Islet of Langerhans (tissue), 1 donor: ENCODE data around the gene RFPL3.
"Not testable (repeated sequence)": the region's sequence is repeated elsewhere in the genome, so short reads cannot be mapped to it uniquely, and the experiment has no call there.

ENCODE experiments used
- FAIRE-seq: peaks from one replicate; lab custom pipeline; 2011; peaks lifted over from hg19 to GRCh38; lab: Jason Lieb, UNC

The RFPL3 gene

GRCh38 chr22:32353840-32354239 lies 3.8 kb upstream of the RFPL3 start:
- FAIRE-seq, result no peak

- FAIRE-seq, result no peak
Measured at GRCh38 chr22:32354360-32355351, 3.0 kb upstream of the RFPL3 start.

GRCh38 chr22:32355760-32356159 lies 1.9 kb upstream of the RFPL3 start:
- FAIRE-seq, result no peak

GRCh38 chr22:32360096-32360495 lies 2.4 kb downstream of the RFPL3 start:
- not testable (repeated sequence) for FAIRE-seq

GRCh38 chr22:32361257-32361656 lies 3.6 kb downstream of the RFPL3 start:
- no peak for FAIRE-seq

GRCh38 chr22:32364210-32364609 lies 6.5 kb downstream of the RFPL3 start:
- FAIRE-seq, result no peak

GRCh38 chr22:32375678-32376450 lies 18.2 kb downstream of the RFPL3 start:
- no peak for FAIRE-seq

- FAIRE-seq, result no peak
Measured at GRCh38 chr22:32376681-32377080, 19.0 kb downstream of the RFPL3 start.

- FAIRE-seq, result no peak
Measured at GRCh38 chr22:32378707-32379272, 21.1 kb downstream of the RFPL3 start.

- no peak for FAIRE-seq
Measured at GRCh38 chr22:32380991-32381390, 23.3 kb downstream of the RFPL3 start.

- no peak for FAIRE-seq
Measured at GRCh38 chr22:32385681-32386080, 28.0 kb downstream of the RFPL3 start.

GRCh38 chr22:32389685-32390084 lies 32.0 kb downstream of the RFPL3 start:
- FAIRE-seq, result no peak

- FAIRE-seq, result no peak
Measured at GRCh38 chr22:32395107-32395506, 37.4 kb downstream of the RFPL3 start.

- no peak for FAIRE-seq
Measured at GRCh38 chr22:32396255-32396654, 38.6 kb downstream of the RFPL3 start.

GRCh38 chr22:32396746-32397145 lies 39.1 kb downstream of the RFPL3 start:
- no peak for FAIRE-seq

- FAIRE-seq, result no peak
Measured at GRCh38 chr22:32401486-32401885, 43.8 kb downstream of the RFPL3 start.

GRCh38 chr22:32404021-32404420 lies 46.4 kb downstream of the RFPL3 start:
- no peak for FAIRE-seq

GRCh38 chr22:32407312-32407711 lies 49.6 kb downstream of the RFPL3 start:
- FAIRE-seq, result no peak

GRCh38 chr22:32407936-32408335 lies 50.3 kb downstream of the RFPL3 start:
- FAIRE-seq, result no peak

GRCh38 chr22:32409977-32410376 lies 52.3 kb downstream of the RFPL3 start:
- no peak for FAIRE-seq

GRCh38 chr22:32410459-32410858 lies 52.8 kb downstream of the RFPL3 start:
- FAIRE-seq, result no peak
